H1 (cell line): ENCODE data around the gene ASPHD2. TPM values are rescaled to one million over a fixed set of nuclear protein-coding genes. Genes with fewer than 3 reads are reported as not detected.

Source experiments
- CTCF ChIA-PET: fragments of 300-600 bp; sonication (Branson Sonifier 250); formaldehyde crosslinking; loops from one replicate; lab custom pipeline; 2021; ENCODE audit not compliant: partially characterized antibody; lab: Charles Lee
- POLR2A ChIA-PET: fragments of 300-600 bp; sonication (Branson Sonifier 250); formaldehyde crosslinking; loops from one replicate; lab custom pipeline; 2021; ENCODE audit warnings: inconsistent platforms; ENCODE audit not compliant: partially characterized antibody; lab: Charles Lee
- DNase-seq, 2 experiments: peaks; one replicate each; pipeline versions ENCODE4 v3.0.0 to v3.0.0-alpha.2; 2010 to 2022; ENCODE audit warnings: low spot score in 2 of 2, low read depth in 1 of 2, mixed read lengths in 1 of 2
- FAIRE-seq: peaks from 2 replicates; lab custom pipeline; 2011; peaks lifted over from hg19 to GRCh38; lab: Jason Lieb, UNC
- H2AFZ ChIP-seq: 2 replicates; pipeline ENCODE4 v1.8.1; 2012; ENCODE audit warnings: low read length, inconsistent platforms
- H2AK5ac ChIP-seq: 2 replicates; pipeline ENCODE4 v1.6.1; 2013; ENCODE audit warnings: low read depth, low read length
- H2BK120ac ChIP-seq: replicated peaks from 2 replicates; pipeline ENCODE3; 2013; ENCODE audit warnings: low read depth, low read length, inconsistent platforms
- H2BK12ac ChIP-seq: 2 replicates; pipeline ENCODE4 v1.6.1; 2013; ENCODE audit warnings: low read depth, low read length
- H2BK15ac ChIP-seq: 2 replicates; pipeline ENCODE4 v1.6.1; 2013; ENCODE audit warnings: low read length
- H2BK20ac ChIP-seq: 2 replicates; pipeline ENCODE4 v1.6.1; 2013; ENCODE audit warnings: low read length
- H2BK5ac ChIP-seq: 2 replicates; pipeline ENCODE4 v1.6.1; 2013; ENCODE audit warnings: low read depth, low read length
- H3K14ac ChIP-seq: 2 replicates; pipeline ENCODE4 v1.6.1; 2013; ENCODE audit warnings: inconsistent platforms; ENCODE audit not compliant: insufficient read length
- H3K18ac ChIP-seq: 2 replicates; pipeline ENCODE4 v1.6.1; 2013; ENCODE audit warnings: low read length; ENCODE audit errors: extremely low read depth
- H3K23ac ChIP-seq: 2 replicates; pipeline ENCODE4 v1.6.1; 2013; ENCODE audit warnings: inconsistent platforms; ENCODE audit not compliant: insufficient read length
- H3K23me2 ChIP-seq: 2 replicates; pipeline ENCODE4 v1.6.1; 2013; ENCODE audit warnings: low read depth, low read length
- H3K27ac ChIP-seq: 2 replicates; pipeline ENCODE4 v1.6.1; 2011; ENCODE audit warnings: low read depth, low read length, inconsistent platforms
- H3K27me3 ChIP-seq, 4 experiments: replicated peaks in 1 of 4; 1 replicate in 1 of 4; 2 replicates in 3 of 4; pipeline versions ENCODE4 v1.6.1 to v1.8.1; 2011 to 2013; ENCODE audit warnings: low read length in 3 of 4, mild to moderate bottlenecking in 3 of 4, inconsistent platforms in 2 of 4, mixed read lengths in 2 of 4, moderate library complexity in 1 of 4; ENCODE audit not compliant: control insufficient read depth in 3 of 4, insufficient read depth in 3 of 4; ENCODE audit errors: extremely low read depth in 1 of 4
- H3K36me3 ChIP-seq, 4 experiments: 2 replicates each; pipeline versions ENCODE4 v1.6.1 to v1.8.1; 2011 to 2013; ENCODE audit warnings: mild to moderate bottlenecking in 4 of 4, low read length in 3 of 4, moderate library complexity in 2 of 4, control low read depth in 1 of 4, inconsistent platforms in 1 of 4; ENCODE audit not compliant: insufficient read depth in 4 of 4, control insufficient read depth in 2 of 4
- H3K4ac ChIP-seq: replicated peaks from 2 replicates; pipeline ENCODE3; 2013; ENCODE audit warnings: low read length, low read depth, mixed read lengths, inconsistent platforms; ENCODE audit not compliant: insufficient read length
- H3K4me1 ChIP-seq, 4 experiments: replicated peaks in 1 of 4; 1 replicate in 1 of 4; 2 replicates in 3 of 4; pipeline versions ENCODE4 v1.6.1 to v1.8.1; 2011 to 2013; ENCODE audit warnings: low read length in 3 of 4, inconsistent platforms in 2 of 4, mixed read lengths in 1 of 4; ENCODE audit not compliant: insufficient read depth in 4 of 4, control insufficient read depth in 3 of 4
- H3K4me2 ChIP-seq, 2 experiments: 2 replicates each; pipeline versions ENCODE4 v1.6.1 to v1.8.1; 2011 to 2013; ENCODE audit warnings: low read depth in 2 of 2, low read length in 2 of 2, control low read depth in 1 of 2, inconsistent platforms in 1 of 2, mild to moderate bottlenecking in 1 of 2; ENCODE audit not compliant: insufficient read depth in 1 of 2
- H3K4me3 ChIP-seq, 4 experiments: fragments of 200-600, 300-600 bp in 1 of 4; sonication (generic), shearing (Covaris generic), sonication (Bioruptor Twin) in 1 of 4; 2 replicates each; pipeline versions ENCODE4 v1.5.1 to v1.8.1; 2011 to 2016; ENCODE audit warnings: low read length in 4 of 4, low read depth in 3 of 4, control low read depth in 2 of 4, inconsistent platforms in 2 of 4, mild to moderate bottlenecking in 2 of 4, mixed read lengths in 1 of 4, moderate library complexity in 1 of 4; ENCODE audit not compliant: insufficient read depth in 2 of 4; ENCODE audit errors: extremely low read depth in 1 of 4
- H3K56ac ChIP-seq: replicated peaks from 2 replicates; pipeline ENCODE3; 2013; ENCODE audit warnings: low read depth, mild to moderate bottlenecking, mixed read lengths, low read length, inconsistent platforms; ENCODE audit not compliant: insufficient read length
- H3K79me1 ChIP-seq: 2 replicates; pipeline ENCODE4 v1.6.1; 2013; ENCODE audit warnings: low read depth, low read length, control low read depth
- H3K79me2 ChIP-seq, 2 experiments: 2 replicates each; pipeline versions ENCODE4 v1.6.1 to v1.8.1; 2012 to 2013; ENCODE audit warnings: low read length in 2 of 2, mild to moderate bottlenecking in 2 of 2, inconsistent platforms in 1 of 2; ENCODE audit not compliant: insufficient read depth in 2 of 2, control insufficient read depth in 1 of 2
- H3K9ac ChIP-seq, 4 experiments: replicated peaks in 1 of 4; 1 replicate in 1 of 4; 2 replicates in 3 of 4; pipeline versions ENCODE4 v1.6.1 to v1.8.1; 2011 to 2013; ENCODE audit warnings: low read depth in 3 of 4, low read length in 3 of 4, control low read depth in 2 of 4, mild to moderate bottlenecking in 2 of 4, moderate library complexity in 2 of 4, inconsistent platforms in 1 of 4; ENCODE audit errors: extremely low read depth in 1 of 4
- H3K9me3 ChIP-seq, 2 experiments: 2 replicates each; pipeline versions ENCODE4 v1.6.1 to v1.8.1; 2012 to 2013; ENCODE audit warnings: mild to moderate bottlenecking in 2 of 2, moderate library complexity in 2 of 2, control low read depth in 1 of 2, inconsistent platforms in 1 of 2, low read depth in 1 of 2, low read length in 1 of 2, mixed read lengths in 1 of 2; ENCODE audit not compliant: insufficient read depth in 2 of 2
- H4K20me1 ChIP-seq, 2 experiments: replicated peaks in 1 of 2; 2 replicates each; pipeline versions ENCODE3 to v1.8.1; 2011 to 2013; ENCODE audit warnings: inconsistent platforms in 2 of 2, low read length in 2 of 2, mild to moderate bottlenecking in 1 of 2; ENCODE audit not compliant: insufficient read depth in 2 of 2, control insufficient read depth in 1 of 2
- H4K5ac ChIP-seq: 2 replicates; pipeline ENCODE4 v1.6.1; 2013; ENCODE audit warnings: low read length, low read depth, mixed read lengths, inconsistent platforms; ENCODE audit not compliant: insufficient read length
- H4K8ac ChIP-seq: 2 replicates; pipeline ENCODE4 v1.8.0; 2013; ENCODE audit warnings: mild to moderate bottlenecking, moderate library complexity, low read length, inconsistent platforms; ENCODE audit not compliant: insufficient read depth; ENCODE audit errors: extremely low read depth
- H4K91ac ChIP-seq: replicated peaks from 2 replicates; pipeline ENCODE3; 2013; ENCODE audit warnings: low read length, mixed read lengths, inconsistent platforms; ENCODE audit not compliant: insufficient read length
- BCL11A ChIP-seq, 2 experiments: IDR thresholded peaks; one replicate each; pipeline ENCODE4 v1.6.1; 2011; ENCODE audit warnings: low read depth in 2 of 2, low read length in 2 of 2, mild to moderate bottlenecking in 2 of 2
- EP300 ChIP-seq, 2 experiments: IDR thresholded peaks; 1 replicate in 1 of 2; 2 replicates in 1 of 2; pipeline ENCODE4 v1.6.1; 2011 to 2012; ENCODE audit warnings: low read depth in 2 of 2, low read length in 2 of 2, mild to moderate bottlenecking in 2 of 2, borderline replicate concordance in 1 of 2, inconsistent platforms in 1 of 2, moderate library complexity in 1 of 2
- NRF1 ChIP-seq: IDR thresholded peaks from 2 replicates; pipeline ENCODE4 v1.6.1; 2011; ENCODE audit warnings: mild to moderate bottlenecking, low read depth, low read length, improper control_type of control experiment
- POLR2A ChIP-seq, 2 experiments: IDR thresholded peaks; 1 replicate in 1 of 2; 2 replicates in 1 of 2; pipeline ENCODE4 v1.6.1; 2011; ENCODE audit warnings: low read depth in 2 of 2, low read length in 2 of 2, mild to moderate bottlenecking in 2 of 2; ENCODE audit errors: control extremely low read depth in 1 of 2
- SP1 ChIP-seq: IDR thresholded peaks from 2 replicates; pipeline ENCODE4 v1.6.1; 2011; ENCODE audit warnings: low read depth, low read length
- SUZ12 ChIP-seq: fragments of 200-600 bp; sonication (generic); IDR thresholded peaks from 2 replicates; pipeline ENCODE4 v1.6.1; 2012; ENCODE audit warnings: mild to moderate bottlenecking, inconsistent platforms, low read length, moderate library complexity, mixed read lengths
- TAF1 ChIP-seq: IDR thresholded peaks from 2 replicates; pipeline ENCODE4 v1.6.1; 2011; ENCODE audit warnings: mild to moderate bottlenecking, low read depth, low read length
- TAF7 ChIP-seq: optimal IDR thresholded peaks from 2 replicates; pipeline ENCODE3; 2011; ENCODE audit warnings: low read depth, mild to moderate bottlenecking, inconsistent platforms, low read length, moderate library complexity, borderline replicate concordance
- TBP ChIP-seq: IDR thresholded peaks from 2 replicates; pipeline ENCODE4 v1.6.1; 2011; ENCODE audit warnings: low read depth, low read length, improper control_type of control experiment
- TEAD4 ChIP-seq: IDR thresholded peaks from 2 replicates; pipeline ENCODE4 v1.6.1; 2012; ENCODE audit warnings: low read depth, low read length, inconsistent platforms, mixed read lengths
- YY1 ChIP-seq: IDR thresholded peaks from 2 replicates; pipeline ENCODE4 v1.6.1; 2011; ENCODE audit warnings: low read depth, mild to moderate bottlenecking, low read length
- WGBS, 2 experiments: shearing (Covaris generic) in 1 of 2; methylation state at CpG; one replicate each; pipeline versions ENCODE4 v1.1.6 to v1.1.7; 2013 to 2015; ENCODE audit warnings: low lambda C conversion rate in 2 of 2, mixed read lengths in 2 of 2, inconsistent platforms in 1 of 2, low coverage in 1 of 2, missing lambda C conversion rate in 1 of 2; ENCODE audit not compliant: insufficient replicate concordance in 2 of 2, insufficient coverage in 1 of 2, insufficient read length in 1 of 2; ENCODE audit errors: extremely low coverage in 1 of 2, missing lambda C conversion rate in 1 of 2; 5-methylcytosine and 5-hydroxymethylcytosine counted together
- polyA plus RNA-seq, 7 experiments: library from polyadenylated mRNA; depleted of rRNA in 3 of 7; stranded (reverse) in 5 of 7; unstranded in 2 of 7; fragments of >200 nt in 5 of 7; fragments of 200-250 nt in 2 of 7; gene quantifications; 1 replicate in 5 of 7; 2 replicates in 1 of 7; 4 replicates in 1 of 7; pipeline versions ENCODE4 v1.2.1 to v1.2.3, GENCODE V29; 2011 to 2013; ENCODE audit warnings: missing spikeins in 2 of 7, mixed read lengths in 2 of 7
- total RNA-seq: library from RNA; stranded (reverse); fragmentation: NEBNext Ultra II Directional; extraction: Animal tissue kit (Norgen Biotek cat#: 25700); gene quantifications from 2 replicates; pipeline ENCODE4 v1.2.1, GENCODE V29; 2021

Gene ASPHD2
- total and polyA plus RNA-seq, 2 of the 8 experiments (the other 6 are each of a cell fraction or from before 2014, with no cell fraction given), result 7.2 to 11.0 TPM

DNA sequence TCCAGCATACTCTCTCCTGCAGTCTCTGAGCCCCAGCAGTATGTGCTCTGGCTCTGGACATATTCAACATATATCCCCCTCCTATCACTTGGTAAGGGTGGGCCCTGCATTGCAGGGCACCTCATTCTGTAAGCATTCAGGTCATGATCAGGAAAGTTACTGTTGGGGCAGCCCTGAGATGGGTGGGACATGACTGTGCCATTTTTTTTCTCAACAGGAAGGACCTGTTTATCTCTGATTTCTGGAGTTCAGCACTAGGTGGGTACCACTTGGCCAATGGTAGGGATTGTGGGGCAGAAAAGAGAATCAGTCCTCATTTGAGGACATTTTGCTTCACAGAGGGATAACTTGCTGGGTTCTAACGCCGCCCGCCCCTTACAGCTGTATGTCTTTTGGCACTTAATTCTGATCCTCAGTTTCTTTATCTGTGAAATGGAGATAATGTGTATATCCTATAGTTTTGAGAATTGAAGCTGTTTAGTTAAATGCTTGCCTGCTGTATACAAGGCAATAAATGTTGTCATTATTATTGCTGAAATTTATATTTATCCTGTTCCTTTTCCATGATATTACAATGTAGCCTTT lies 56.8 kb downstream of the ASPHD2 start:
- Histone ChIP-seq H3K36me3 (peaks cover 13 to 32% (median 31%) of the 10 kb centered on the region in 4 experiments), H3K23me2 (peaks cover 11% of the 10 kb centered on the region), H2BK5ac (no peak overlapping the region), H3K18ac (no peak overlapping the region), H3K9me3 (no peaks in the 10 kb centered on the region), H3K79me2 (peaks cover 12 to 44% of the 10 kb centered on the region in 2 experiments), H3K79me1 (peaks cover 6% of the 10 kb centered on the region; the same call in 1 of the 2 replicates), H2BK20ac (no peak overlapping the region), H2BK15ac (no peak overlapping the region), H4K20me1 (peaks cover 2% of the 10 kb centered on the region in 2 experiments), H3K14ac (no peak overlapping the region), H4K91ac (no peak overlapping the region), H4K5ac (no peak overlapping the region), H3K23ac (no peak overlapping the region), H3K4me2 (no peak overlapping the region), H3K9ac (no peak overlapping the region), H3K4me3 (no peak overlapping the region), H3K27ac (no peak overlapping the region), H2AFZ (no peak overlapping the region), H3K4ac (no peak overlapping the region), H4K8ac (no peak overlapping the region), H2AK5ac (no peak overlapping the region), H2BK12ac (no peak overlapping the region), H3K4me1 (peaks cover 0 to 14% (median 6%) of the 10 kb centered on the region in 4 experiments; a peak in 5 of 7 replicates), H2BK120ac (no peak overlapping the region), H3K27me3 (no peaks in the 10 kb centered on the region; a peak in 1 of 7 replicates), H3K56ac (no peak overlapping the region)
- ChIA-PET POLR2A (interaction anchor here (3.1 kb wide), 1 partner anchor 9 kb away, joined by 27 read pairs; no protein-coding TSS in a partner anchor), CTCF (interaction anchor here (1.3 kb wide), 1 partner anchor 17 kb away, joined by 4 read pairs; no protein-coding TSS in a partner anchor)
- DNase-seq (no peak), FAIRE-seq (no peak)
- no peak for TF ChIP-seq POLR2A (IDR thresholded peaks at IDR 0.05; ENCODE audit: control extremely low read depth in 1 of 2, low read depth in 2 of 2, low read length in 2 of 2)
- no peak for TF ChIP-seq TAF7
- no peak for TF ChIP-seq NRF1
- no peak for TF ChIP-seq TAF1
- no peak for TF ChIP-seq YY1
- no peak for TF ChIP-seq BCL11A (IDR thresholded peaks at IDR 0.05; ENCODE audit: low read depth in 2 of 2, low read length in 2 of 2)
- TF ChIP-seq EP300 (IDR thresholded peaks at IDR 0.05; ENCODE audit: borderline replicate concordance in 1 of 2, low read depth in 2 of 2, low read length in 2 of 2), result no peak
- no peak for TF ChIP-seq SUZ12
- TF ChIP-seq SP1, result no peak
- TF ChIP-seq TBP, result no peak
- TF ChIP-seq TEAD4, result no peak
- WGBS, 2 experiments, result 74% methylated on average over 3 of the region's 3 CpGs; no CpG with 5 or more reads in 1 of the 2 experiments
